ENCODE measurements around the gene CACNA2D3. TPM values are rescaled to one million over a fixed set of nuclear protein-coding genes. Genes with fewer than 3 reads are reported as not detected.

CACNA2D3 gene
- total RNA-seq, 1 donor from 2014 or later = 0.70 TPM

DNA sequence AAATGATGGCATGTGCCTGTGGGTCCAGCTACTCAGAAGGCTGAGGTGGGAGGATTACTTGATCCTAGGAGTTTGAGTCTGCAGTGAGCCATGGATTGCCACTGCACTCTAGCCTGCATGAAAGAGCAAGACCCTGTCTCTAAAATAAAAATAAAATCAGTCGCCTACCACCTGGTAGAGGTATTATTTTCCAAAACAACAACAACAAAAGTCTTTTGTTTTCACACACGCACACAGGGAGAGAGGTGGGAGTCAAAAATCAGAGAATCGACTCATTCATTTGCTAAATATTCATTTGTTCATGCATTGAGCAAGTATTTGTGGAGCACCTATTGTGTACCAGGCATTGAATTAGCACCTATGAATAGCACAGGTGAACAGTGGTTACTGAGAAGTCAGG lies 587.4 kb downstream of the CACNA2D3 start:
- FAIRE-seq (no peak), DNase-seq (ENCODE audit: low read depth) (no peak)
- Histone ChIP-seq H3K79me2 (ENCODE audit: insufficient read depth, low read length) (no peaks in the 10 kb centered on the region), H4K20me1 (ENCODE audit: insufficient read depth, low read length) (no peaks in the 10 kb centered on the region), H3K4me2 (ENCODE audit: low read length) (no peak overlapping the region), H3K36me3 (ENCODE audit: insufficient read depth, low read length) (no peaks in the 10 kb centered on the region), H2AFZ (ENCODE audit: low read depth, low read length) (no peak overlapping the region), H3K9me3 (ENCODE audit: insufficient read depth, low read depth, low read length) (no peaks in the 10 kb centered on the region), H3K27me3 (ENCODE audit: insufficient read depth, low read length) (no peaks in the 10 kb centered on the region), H3K9ac (ENCODE audit: low read length) (no peak overlapping the region), H3K4me3 (ENCODE audit: insufficient read depth, low read depth, low read length) (no peak overlapping the region), H3K4me1 (ENCODE audit: insufficient read depth, low read length) (no peaks in the 10 kb centered on the region), H3K27ac (ENCODE audit: low read depth, low read length) (no peak overlapping the region)
- Mint-ChIP-seq H3K36me3 (ENCODE audit: low read depth, unreplicated experiment) (no peaks in the 10 kb centered on the region), H3K9me3 (ENCODE audit: unreplicated experiment) (peaks cover 2% of the 10 kb centered on the region), H3K27me3 (ENCODE audit: low read depth, unreplicated experiment) (no peaks in the 10 kb centered on the region), H3K4me3 (ENCODE audit: unreplicated experiment) (no peak overlapping the region), H3K27ac (ENCODE audit: unreplicated experiment) (no peak overlapping the region), H3K4me1 (ENCODE audit: low read depth, unreplicated experiment) (no peaks in the 10 kb centered on the region)
- no peak for TF ChIP-seq EZH2 (IDR thresholded peaks at IDR 0.05; ENCODE audit: insufficient read depth, low read length)
- TF ChIP-seq, protein P1, sequence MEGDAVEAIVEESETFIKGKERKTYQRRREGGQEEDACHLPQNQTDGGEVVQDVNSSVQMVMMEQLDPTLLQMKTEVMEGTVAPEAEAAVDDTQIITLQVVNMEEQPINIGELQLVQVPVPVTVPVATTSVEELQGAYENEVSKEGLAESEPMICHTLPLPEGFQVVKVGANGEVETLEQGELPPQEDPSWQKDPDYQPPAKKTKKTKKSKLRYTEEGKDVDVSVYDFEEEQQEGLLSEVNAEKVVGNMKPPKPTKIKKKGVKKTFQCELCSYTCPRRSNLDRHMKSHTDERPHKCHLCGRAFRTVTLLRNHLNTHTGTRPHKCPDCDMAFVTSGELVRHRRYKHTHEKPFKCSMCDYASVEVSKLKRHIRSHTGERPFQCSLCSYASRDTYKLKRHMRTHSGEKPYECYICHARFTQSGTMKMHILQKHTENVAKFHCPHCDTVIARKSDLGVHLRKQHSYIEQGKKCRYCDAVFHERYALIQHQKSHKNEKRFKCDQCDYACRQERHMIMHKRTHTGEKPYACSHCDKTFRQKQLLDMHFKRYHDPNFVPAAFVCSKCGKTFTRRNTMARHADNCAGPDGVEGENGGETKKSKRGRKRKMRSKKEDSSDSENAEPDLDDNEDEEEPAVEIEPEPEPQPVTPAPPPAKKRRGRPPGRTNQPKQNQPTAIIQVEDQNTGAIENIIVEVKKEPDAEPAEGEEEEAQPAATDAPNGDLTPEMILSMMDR (IDR thresholded peaks at IDR 0.05; ENCODE audit: insufficient read depth, low read depth, low read length) = no peak

DNA sequence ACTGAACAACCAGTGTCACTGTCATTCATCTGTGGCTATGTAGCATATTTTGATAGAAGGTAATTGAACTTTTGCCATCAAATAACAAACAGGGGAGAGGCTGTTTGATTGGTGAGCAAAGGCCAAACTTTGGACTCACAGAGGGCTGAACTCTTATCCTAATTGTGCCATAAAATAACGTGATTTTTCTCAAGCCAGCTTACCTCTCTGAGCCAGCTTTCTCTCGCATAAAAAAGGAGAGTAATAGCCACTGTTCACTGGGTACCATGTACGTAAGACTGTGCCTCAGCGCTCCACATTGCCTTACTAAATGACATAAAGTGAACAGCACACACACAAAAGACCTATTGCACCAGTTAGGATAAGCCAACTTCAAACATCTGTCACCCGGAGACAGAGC lies 588.6 kb downstream of the CACNA2D3 start:
- no peaks in the 10 kb centered on the region for H3K27me3 Mint-ChIP-seq (ENCODE audit: low read depth, unreplicated experiment)
- FAIRE-seq (no peak), DNase-seq (ENCODE audit: low read depth) (no peak)
- H3K4me3 ChIP-seq (ENCODE audit: insufficient read depth, low read depth, low read length) = no peak overlapping the region
- H3K4me1 ChIP-seq (ENCODE audit: insufficient read depth, low read length) = no peaks in the 10 kb centered on the region
- no peak overlapping the region for H3K9ac ChIP-seq (ENCODE audit: low read length)
- TF ChIP-seq, protein P1 (IDR thresholded peaks at IDR 0.05; ENCODE audit: insufficient read depth, low read depth, low read length) = no peak
- TF ChIP-seq EZH2 (IDR thresholded peaks at IDR 0.05; ENCODE audit: insufficient read depth, low read length) = no peak
- no peaks in the 10 kb centered on the region for H3K27me3 ChIP-seq (ENCODE audit: insufficient read depth, low read length)
- no peak overlapping the region for H3K27ac Mint-ChIP-seq (ENCODE audit: unreplicated experiment)
- H3K4me1 Mint-ChIP-seq (ENCODE audit: low read depth, unreplicated experiment) = no peaks in the 10 kb centered on the region
- H3K4me3 Mint-ChIP-seq (ENCODE audit: unreplicated experiment) = no peak overlapping the region
- H3K27ac ChIP-seq (ENCODE audit: low read depth, low read length) = no peak overlapping the region
- peaks cover 2% of the 10 kb centered on the region for H3K9me3 Mint-ChIP-seq (ENCODE audit: unreplicated experiment)
- no peaks in the 10 kb centered on the region for H3K36me3 ChIP-seq (ENCODE audit: insufficient read depth, low read length)
- H3K36me3 Mint-ChIP-seq (ENCODE audit: low read depth, unreplicated experiment) = no peaks in the 10 kb centered on the region
- no peaks in the 10 kb centered on the region for H4K20me1 ChIP-seq (ENCODE audit: insufficient read depth, low read length)
- H3K4me2 ChIP-seq (ENCODE audit: low read length) = no peak overlapping the region
- H3K79me2 ChIP-seq (ENCODE audit: insufficient read depth, low read length) = no peaks in the 10 kb centered on the region
- no peaks in the 10 kb centered on the region for H3K9me3 ChIP-seq (ENCODE audit: insufficient read depth, low read depth, low read length)
- no peak overlapping the region for H2AFZ ChIP-seq (ENCODE audit: low read depth, low read length)

DNA sequence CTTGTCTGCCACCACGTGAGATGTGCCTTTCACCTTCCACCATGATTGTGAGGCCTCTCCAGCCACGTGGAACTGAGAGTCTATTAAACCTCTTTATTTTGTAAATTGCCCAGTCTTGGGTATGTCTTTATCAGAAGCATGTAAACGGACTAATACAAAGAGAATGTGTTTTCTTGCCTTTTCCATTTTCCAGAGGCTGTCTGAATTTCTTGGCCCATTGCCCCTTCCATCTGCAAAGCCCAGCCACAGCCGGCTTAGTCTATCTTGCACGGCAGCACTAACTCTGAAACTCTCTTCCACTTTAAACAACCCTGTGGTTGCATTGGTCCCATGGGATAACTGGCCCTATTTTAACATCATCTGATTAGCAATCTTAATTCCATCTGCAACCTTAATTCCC lies 590.2 kb downstream of the CACNA2D3 start:
- Histone ChIP-seq H4K20me1 (ENCODE audit: insufficient read depth, low read length) (no peaks in the 10 kb centered on the region), H3K27ac (ENCODE audit: low read depth, low read length) (no peak overlapping the region), H3K9me3 (ENCODE audit: insufficient read depth, low read depth, low read length) (peaks cover 3% of the 10 kb centered on the region), H3K9ac (ENCODE audit: low read length) (no peak overlapping the region), H3K4me3 (ENCODE audit: insufficient read depth, low read depth, low read length) (no peak overlapping the region), H3K4me1 (ENCODE audit: insufficient read depth, low read length) (no peaks in the 10 kb centered on the region), H2AFZ (ENCODE audit: low read depth, low read length) (no peak overlapping the region), H3K4me2 (ENCODE audit: low read length) (no peak overlapping the region), H3K27me3 (ENCODE audit: insufficient read depth, low read length) (no peaks in the 10 kb centered on the region), H3K79me2 (ENCODE audit: insufficient read depth, low read length) (no peaks in the 10 kb centered on the region), H3K36me3 (ENCODE audit: insufficient read depth, low read length) (no peaks in the 10 kb centered on the region)
- Mint-ChIP-seq H3K36me3 (ENCODE audit: low read depth, unreplicated experiment) (no peaks in the 10 kb centered on the region), H3K4me1 (ENCODE audit: low read depth, unreplicated experiment) (no peaks in the 10 kb centered on the region), H3K27me3 (ENCODE audit: low read depth, unreplicated experiment) (no peaks in the 10 kb centered on the region), H3K9me3 (ENCODE audit: unreplicated experiment) (peaks cover 2% of the 10 kb centered on the region), H3K27ac (ENCODE audit: unreplicated experiment) (no peak overlapping the region), H3K4me3 (ENCODE audit: unreplicated experiment) (no peak overlapping the region)
- TF ChIP-seq, protein P1 (IDR thresholded peaks at IDR 0.05; ENCODE audit: insufficient read depth, low read depth, low read length) = no peak
- TF ChIP-seq EZH2 (IDR thresholded peaks at IDR 0.05; ENCODE audit: insufficient read depth, low read length) = no peak
- FAIRE-seq (no peak), DNase-seq (ENCODE audit: low read depth) (peak; percentile 3)
